ENCODE results near the gene UBE2E3.

DNA sequence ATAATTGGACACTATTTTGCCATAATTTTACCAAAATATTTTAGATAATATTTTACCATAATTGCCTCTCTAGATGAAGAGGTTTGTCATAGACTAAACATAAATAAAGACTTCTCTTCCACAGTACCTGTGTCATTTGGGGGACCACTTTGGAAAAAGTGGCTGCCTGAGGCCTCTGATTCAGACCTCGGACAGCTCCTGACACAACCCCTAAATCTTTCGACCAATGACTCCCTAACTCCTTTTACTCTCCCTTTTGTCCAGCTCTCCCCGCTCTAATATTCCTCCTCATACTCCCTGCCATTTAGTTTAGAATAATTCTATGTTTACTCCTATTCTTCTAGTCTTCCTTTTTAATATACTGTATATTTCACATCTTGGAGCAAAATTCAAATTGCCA, 36.0 kb upstream of the UBE2E3 start:
- TF ChIP-seq, protein P1, sequence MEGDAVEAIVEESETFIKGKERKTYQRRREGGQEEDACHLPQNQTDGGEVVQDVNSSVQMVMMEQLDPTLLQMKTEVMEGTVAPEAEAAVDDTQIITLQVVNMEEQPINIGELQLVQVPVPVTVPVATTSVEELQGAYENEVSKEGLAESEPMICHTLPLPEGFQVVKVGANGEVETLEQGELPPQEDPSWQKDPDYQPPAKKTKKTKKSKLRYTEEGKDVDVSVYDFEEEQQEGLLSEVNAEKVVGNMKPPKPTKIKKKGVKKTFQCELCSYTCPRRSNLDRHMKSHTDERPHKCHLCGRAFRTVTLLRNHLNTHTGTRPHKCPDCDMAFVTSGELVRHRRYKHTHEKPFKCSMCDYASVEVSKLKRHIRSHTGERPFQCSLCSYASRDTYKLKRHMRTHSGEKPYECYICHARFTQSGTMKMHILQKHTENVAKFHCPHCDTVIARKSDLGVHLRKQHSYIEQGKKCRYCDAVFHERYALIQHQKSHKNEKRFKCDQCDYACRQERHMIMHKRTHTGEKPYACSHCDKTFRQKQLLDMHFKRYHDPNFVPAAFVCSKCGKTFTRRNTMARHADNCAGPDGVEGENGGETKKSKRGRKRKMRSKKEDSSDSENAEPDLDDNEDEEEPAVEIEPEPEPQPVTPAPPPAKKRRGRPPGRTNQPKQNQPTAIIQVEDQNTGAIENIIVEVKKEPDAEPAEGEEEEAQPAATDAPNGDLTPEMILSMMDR (conservative IDR thresholded peaks at IDR 0.05; ENCODE audit: low read depth in 2 of 2): no peak
- TF ChIP-seq POLR2AphosphoS5 (IDR thresholded peaks at IDR 0.05; ENCODE audit: low read depth) (no peak), EZH2 (IDR thresholded peaks at IDR 0.05; ENCODE audit: low read depth, unreplicated experiment) (no peak), STAT1 (IDR thresholded peaks at IDR 0.05; ENCODE audit: unreplicated experiment) (no peak), JUNB (IDR thresholded peaks at IDR 0.05; ENCODE audit: unreplicated experiment) (no peak), CREB1 (CRISPR knock-in tag; IDR thresholded peaks at IDR 0.05; ENCODE audit: low read depth) (no peak), EZH2phosphoT487 (IDR thresholded peaks at IDR 0.05; ENCODE audit: unreplicated experiment) (no peak), REST (IDR thresholded peaks at IDR 0.05; ENCODE audit: unreplicated experiment) (peak; percentile 73), ZNF114 (CRISPR knock-in tag; IDR thresholded peaks at IDR 0.05) (no peak)
- TF ChIP-seq, protein P2, sequence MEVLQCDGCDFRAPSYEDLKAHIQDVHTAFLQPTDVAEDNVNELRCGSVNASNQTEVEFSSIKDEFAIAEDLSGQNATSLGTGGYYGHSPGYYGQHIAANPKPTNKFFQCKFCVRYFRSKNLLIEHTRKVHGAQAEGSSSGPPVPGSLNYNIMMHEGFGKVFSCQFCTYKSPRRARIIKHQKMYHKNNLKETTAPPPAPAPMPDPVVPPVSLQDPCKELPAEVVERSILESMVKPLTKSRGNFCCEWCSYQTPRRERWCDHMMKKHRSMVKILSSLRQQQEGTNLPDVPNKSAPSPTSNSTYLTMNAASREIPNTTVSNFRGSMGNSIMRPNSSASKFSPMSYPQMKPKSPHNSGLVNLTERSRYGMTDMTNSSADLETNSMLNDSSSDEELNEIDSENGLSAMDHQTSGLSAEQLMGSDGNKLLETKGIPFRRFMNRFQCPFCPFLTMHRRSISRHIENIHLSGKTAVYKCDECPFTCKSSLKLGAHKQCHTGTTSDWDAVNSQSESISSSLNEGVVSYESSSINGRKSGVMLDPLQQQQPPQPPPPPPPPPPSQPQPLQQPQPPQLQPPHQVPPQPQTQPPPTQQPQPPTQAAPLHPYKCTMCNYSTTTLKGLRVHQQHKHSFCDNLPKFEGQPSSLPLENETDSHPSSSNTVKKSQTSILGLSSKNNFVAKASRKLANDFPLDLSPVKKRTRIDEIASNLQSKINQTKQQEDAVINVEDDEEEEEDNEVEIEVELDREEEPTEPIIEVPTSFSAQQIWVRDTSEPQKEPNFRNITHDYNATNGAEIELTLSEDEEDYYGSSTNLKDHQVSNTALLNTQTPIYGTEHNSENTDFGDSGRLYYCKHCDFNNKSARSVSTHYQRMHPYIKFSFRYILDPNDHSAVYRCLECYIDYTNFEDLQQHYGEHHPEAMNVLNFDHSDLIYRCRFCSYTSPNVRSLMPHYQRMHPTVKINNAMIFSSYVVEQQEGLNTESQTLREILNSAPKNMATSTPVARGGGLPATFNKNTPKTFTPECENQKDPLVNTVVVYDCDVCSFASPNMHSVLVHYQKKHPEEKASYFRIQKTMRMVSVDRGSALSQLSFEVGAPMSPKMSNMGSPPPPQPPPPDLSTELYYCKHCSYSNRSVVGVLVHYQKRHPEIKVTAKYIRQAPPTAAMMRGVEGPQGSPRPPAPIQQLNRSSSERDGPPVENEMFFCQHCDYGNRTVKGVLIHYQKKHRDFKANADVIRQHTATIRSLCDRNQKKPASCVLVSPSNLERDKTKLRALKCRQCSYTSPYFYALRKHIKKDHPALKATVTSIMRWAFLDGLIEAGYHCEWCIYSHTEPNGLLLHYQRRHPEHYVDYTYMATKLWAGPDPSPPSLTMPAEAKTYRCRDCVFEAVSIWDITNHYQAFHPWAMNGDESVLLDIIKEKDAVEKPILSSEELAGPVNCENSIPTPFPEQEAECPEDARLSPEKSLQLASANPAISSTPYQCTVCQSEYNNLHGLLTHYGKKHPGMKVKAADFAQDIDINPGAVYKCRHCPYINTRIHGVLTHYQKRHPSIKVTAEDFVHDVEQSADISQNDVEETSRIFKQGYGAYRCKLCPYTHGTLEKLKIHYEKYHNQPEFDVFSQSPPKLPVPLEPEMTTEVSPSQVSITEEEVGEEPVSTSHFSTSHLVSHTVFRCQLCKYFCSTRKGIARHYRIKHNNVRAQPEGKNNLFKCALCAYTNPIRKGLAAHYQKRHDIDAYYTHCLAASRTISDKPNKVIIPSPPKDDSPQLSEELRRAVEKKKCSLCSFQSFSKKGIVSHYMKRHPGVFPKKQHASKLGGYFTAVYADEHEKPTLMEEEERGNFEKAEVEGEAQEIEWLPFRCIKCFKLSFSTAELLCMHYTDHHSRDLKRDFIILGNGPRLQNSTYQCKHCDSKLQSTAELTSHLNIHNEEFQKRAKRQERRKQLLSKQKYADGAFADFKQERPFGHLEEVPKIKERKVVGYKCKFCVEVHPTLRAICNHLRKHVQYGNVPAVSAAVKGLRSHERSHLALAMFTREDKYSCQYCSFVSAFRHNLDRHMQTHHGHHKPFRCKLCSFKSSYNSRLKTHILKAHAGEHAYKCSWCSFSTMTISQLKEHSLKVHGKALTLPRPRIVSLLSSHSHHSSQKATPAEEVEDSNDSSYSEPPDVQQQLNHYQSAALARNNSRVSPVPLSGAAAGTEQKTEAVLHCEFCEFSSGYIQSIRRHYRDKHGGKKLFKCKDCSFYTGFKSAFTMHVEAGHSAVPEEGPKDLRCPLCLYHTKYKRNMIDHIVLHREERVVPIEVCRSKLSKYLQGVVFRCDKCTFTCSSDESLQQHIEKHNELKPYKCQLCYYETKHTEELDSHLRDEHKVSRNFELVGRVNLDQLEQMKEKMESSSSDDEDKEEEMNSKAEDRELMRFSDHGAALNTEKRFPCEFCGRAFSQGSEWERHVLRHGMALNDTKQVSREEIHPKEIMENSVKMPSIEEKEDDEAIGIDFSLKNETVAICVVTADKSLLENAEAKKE (CRISPR knock-in tag; IDR thresholded peaks at IDR 0.05): no peak
- TF ChIP-seq, protein P3, sequence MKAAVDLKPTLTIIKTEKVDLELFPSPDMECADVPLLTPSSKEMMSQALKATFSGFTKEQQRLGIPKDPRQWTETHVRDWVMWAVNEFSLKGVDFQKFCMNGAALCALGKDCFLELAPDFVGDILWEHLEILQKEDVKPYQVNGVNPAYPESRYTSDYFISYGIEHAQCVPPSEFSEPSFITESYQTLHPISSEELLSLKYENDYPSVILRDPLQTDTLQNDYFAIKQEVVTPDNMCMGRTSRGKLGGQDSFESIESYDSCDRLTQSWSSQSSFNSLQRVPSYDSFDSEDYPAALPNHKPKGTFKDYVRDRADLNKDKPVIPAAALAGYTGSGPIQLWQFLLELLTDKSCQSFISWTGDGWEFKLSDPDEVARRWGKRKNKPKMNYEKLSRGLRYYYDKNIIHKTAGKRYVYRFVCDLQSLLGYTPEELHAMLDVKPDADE (IDR thresholded peaks at IDR 0.05): no peak

All from GM23338 (cell line).